H9 (cell line): ENCODE results near the gene MRPL20. TPM values are rescaled to one million over a fixed set of nuclear protein-coding genes. Genes with fewer than 3 reads are reported as not detected.

Source experiments
- DNase-seq: peaks from one replicate; pipeline ENCODE4 v3.0.0-alpha.2; 2017
- H2AFZ ChIP-seq: one replicate; pipeline ENCODE4 v1.6.1; 2013; ENCODE audit warnings: mild to moderate bottlenecking, low read length, control low read depth, moderate library complexity
- H2AK5ac ChIP-seq: 2 replicates; pipeline ENCODE4 v1.6.1; 2013; ENCODE audit warnings: low read length, control low read depth, mixed read lengths; ENCODE audit not compliant: insufficient read length
- H2BK120ac ChIP-seq: one replicate; pipeline ENCODE4 v1.6.1; 2013; ENCODE audit warnings: low read depth, mild to moderate bottlenecking, low read length, control low read depth, inconsistent platforms; ENCODE audit not compliant: poor library complexity, severe bottlenecking
- H2BK12ac ChIP-seq: 2 replicates; pipeline ENCODE4 v1.6.1; 2013; ENCODE audit warnings: low read length, control low read depth, mixed read lengths, low read depth; ENCODE audit not compliant: insufficient read length
- H2BK15ac ChIP-seq: 2 replicates; pipeline ENCODE4 v1.6.1; 2013; ENCODE audit warnings: low read depth, low read length, control low read depth
- H2BK20ac ChIP-seq: one replicate; pipeline ENCODE4 v1.6.1; 2013; ENCODE audit warnings: low read depth, mild to moderate bottlenecking, low read length, control low read depth, inconsistent platforms; ENCODE audit not compliant: poor library complexity, severe bottlenecking
- H2BK5ac ChIP-seq: 2 replicates; pipeline ENCODE4 v1.6.1; 2013; ENCODE audit warnings: low read length, control low read depth, mixed read lengths; ENCODE audit not compliant: insufficient read length
- H3K14ac ChIP-seq: 2 replicates; pipeline ENCODE4 v1.6.1; 2013; ENCODE audit warnings: low read length, control low read depth; ENCODE audit not compliant: insufficient read depth
- H3K18ac ChIP-seq: 2 replicates; pipeline ENCODE4 v1.6.1; 2013; ENCODE audit warnings: low read depth, mild to moderate bottlenecking, mixed read lengths, low read length, control low read depth; ENCODE audit not compliant: insufficient read length
- H3K23ac ChIP-seq: 2 replicates; pipeline ENCODE4 v1.6.1; 2013; ENCODE audit warnings: low read length, control low read depth, mixed read lengths, low read depth; ENCODE audit not compliant: insufficient read length
- H3K23me2 ChIP-seq: 2 replicates; pipeline ENCODE4 v1.6.1; 2013; ENCODE audit warnings: low read depth, mild to moderate bottlenecking, mixed read lengths, low read length, control low read depth; ENCODE audit not compliant: insufficient read length, poor library complexity, severe bottlenecking
- H3K27ac ChIP-seq: 2 replicates; pipeline ENCODE4 v1.5.1; 2013; ENCODE audit warnings: low read length, control low read depth, mixed read lengths, low read depth; ENCODE audit not compliant: insufficient read length
- H3K27me3 ChIP-seq: 2 replicates; pipeline ENCODE4 v1.6.1; 2013; ENCODE audit warnings: low read length, control low read depth, inconsistent platforms; ENCODE audit not compliant: insufficient read depth
- H3K4ac ChIP-seq: 2 replicates; pipeline ENCODE4 v1.6.1; 2013; ENCODE audit warnings: low read depth, mild to moderate bottlenecking, control low read depth, inconsistent platforms, low read length, moderate library complexity
- H3K4me1 ChIP-seq: 2 replicates; pipeline ENCODE4 v1.6.1; 2013; ENCODE audit warnings: low read length, control low read depth, inconsistent platforms; ENCODE audit not compliant: insufficient read depth
- H3K4me2 ChIP-seq: 2 replicates; pipeline ENCODE4 v1.6.1; 2013; ENCODE audit warnings: low read length, control low read depth, mixed read lengths; ENCODE audit not compliant: insufficient read length, insufficient read depth
- H3K56ac ChIP-seq: 2 replicates; pipeline ENCODE4 v1.6.1; 2013; ENCODE audit warnings: low read depth, mild to moderate bottlenecking, mixed read lengths, low read length, control low read depth; ENCODE audit not compliant: insufficient read length
- H3K79me1 ChIP-seq: 2 replicates; pipeline ENCODE4 v1.6.1; 2013; ENCODE audit warnings: low read depth, mild to moderate bottlenecking, moderate library complexity, low read length, control low read depth, inconsistent platforms; ENCODE audit not compliant: insufficient read depth, poor library complexity, severe bottlenecking
- H3K79me2 ChIP-seq: 2 replicates; pipeline ENCODE4 v1.6.1; 2013; ENCODE audit warnings: low read length, control low read depth, inconsistent platforms; ENCODE audit not compliant: insufficient read depth
- H3K9ac ChIP-seq: 2 replicates; pipeline ENCODE4 v1.6.1; 2013; ENCODE audit warnings: low read length, control low read depth, mixed read lengths; ENCODE audit not compliant: insufficient read length; ENCODE audit errors: extremely low read depth
- H3K9me3 ChIP-seq: one replicate; pipeline ENCODE4 v1.6.1; 2013; ENCODE audit warnings: low read depth, low read length, inconsistent platforms; ENCODE audit not compliant: control insufficient read depth
- H3T11ph ChIP-seq: one replicate; pipeline ENCODE4 v1.6.1; 2013; ENCODE audit warnings: mild to moderate bottlenecking, low read length, control low read depth, inconsistent platforms
- H4K20me1 ChIP-seq: one replicate; pipeline ENCODE4 v1.6.1; 2013; ENCODE audit not compliant: control insufficient read depth, insufficient read length, insufficient read depth
- H4K5ac ChIP-seq: 2 replicates; pipeline ENCODE4 v1.6.1; 2013; ENCODE audit warnings: low read depth, mild to moderate bottlenecking, mixed read lengths, low read length, control low read depth; ENCODE audit not compliant: insufficient read length
- H4K8ac ChIP-seq: replicated peaks from 2 replicates; pipeline ENCODE4 v1.6.1; 2013; ENCODE audit warnings: low read length, control low read depth, mixed read lengths, low read depth; ENCODE audit not compliant: insufficient read length
- H4K91ac ChIP-seq: 2 replicates; pipeline ENCODE4 v1.6.1; 2013; ENCODE audit warnings: low read depth, mild to moderate bottlenecking, moderate library complexity, mixed read lengths, low read length, control low read depth; ENCODE audit not compliant: insufficient read length
- H3K27ac Mint-ChIP-seq, 3 experiments: 2 replicates in 2 of 3; 3 replicates in 1 of 3; pipeline ENCODE4 v1.8.0; 2020 to 2021; ENCODE audit warnings: mixed read lengths in 3 of 3, mild to moderate bottlenecking in 1 of 3, moderate library complexity in 1 of 3
- H3K27me3 Mint-ChIP-seq: 2 replicates; pipeline ENCODE4 v1.8.0; 2021; ENCODE audit warnings: low read depth, mild to moderate bottlenecking, moderate library complexity, mixed read lengths
- H3K36me3 Mint-ChIP-seq, 3 experiments: 2 replicates in 2 of 3; 3 replicates in 1 of 3; pipeline ENCODE4 v1.8.0; 2020 to 2021; ENCODE audit warnings: low read depth in 3 of 3, mixed read lengths in 3 of 3; ENCODE audit not compliant: insufficient read depth in 1 of 3
- H3K4me1 Mint-ChIP-seq, 2 experiments: 2 replicates each; pipeline ENCODE4 v1.8.0; 2020; ENCODE audit warnings: mixed read lengths in 2 of 2
- H3K4me3 Mint-ChIP-seq, 2 experiments: 2 replicates in 1 of 2; 3 replicates in 1 of 2; pipeline ENCODE4 v1.8.0; 2020 to 2021; ENCODE audit warnings: mild to moderate bottlenecking in 2 of 2, mixed read lengths in 2 of 2, moderate library complexity in 1 of 2
- H3K9me3 Mint-ChIP-seq, 2 experiments: 2 replicates in 1 of 2; 3 replicates in 1 of 2; pipeline ENCODE4 v1.8.0; 2020; ENCODE audit warnings: mild to moderate bottlenecking in 2 of 2, mixed read lengths in 2 of 2, moderate library complexity in 1 of 2
- WGBS: extraction: QIAGEN DNeasy Blood & Tissue Kit; methylation state at CpG from one replicate; pipeline ENCODE4 v1.1.7; 2013; ENCODE audit warnings: missing lambda C conversion rate, low lambda C conversion rate, mixed read lengths; ENCODE audit not compliant: insufficient read length; ENCODE audit errors: extremely low coverage; 5-methylcytosine and 5-hydroxymethylcytosine counted together
- total RNA-seq: library from RNA; stranded (reverse); gene quantifications from 2 replicates; pipeline ENCODE4 v1.2.1, GENCODE V29; 2021
- TF ChIP-seq, protein P1 (sequence below): fragments of 200-600 bp; sonication (generic); conservative IDR thresholded peaks from 3 replicates; pipeline ENCODE4 v1.8.0; 2021; ENCODE audit warnings: antibody characterized with exemption, mild to moderate bottlenecking

MRPL20 gene
- total RNA-seq, 1 experiment from 2014 or later: 162 TPM

- peaks cover 7 to 8% of the 10 kb centered on the region in 2 experiments for H3K4me1 Mint-ChIP-seq
- Histone ChIP-seq H2AFZ (no peak overlapping the region), H4K5ac (no peak overlapping the region), H3K18ac (no peak overlapping the region), H2AK5ac (no peak overlapping the region), H3K79me1 (no peaks in the 10 kb centered on the region), H4K20me1 (no peaks in the 10 kb centered on the region), H3K79me2 (peaks cover 2% of the 10 kb centered on the region; the same call in 1 of the 2 replicates), H2BK12ac (no peak overlapping the region), H3K27me3 (no peaks in the 10 kb centered on the region), H3K4ac (no peak overlapping the region), H3K23ac (no peak overlapping the region), H4K8ac (no peak overlapping the region), H3K23me2 (peaks cover 7% of the 10 kb centered on the region), H3K14ac (no peak overlapping the region), H2BK15ac (no peak overlapping the region), H4K91ac (no peak overlapping the region), H2BK120ac (no peak overlapping the region), H3K9me3 (no peaks in the 10 kb centered on the region), H3K4me1 (no peaks in the 10 kb centered on the region; the same call in 1 of the 2 replicates), H3K27ac (no peak overlapping the region), H3K9ac (no peak overlapping the region), H2BK20ac (no peak overlapping the region), H3K4me2 (no peak overlapping the region), H3T11ph (no peak overlapping the region), H2BK5ac (no peak overlapping the region), H3K56ac (no peak overlapping the region)
- no peak for DNase-seq
- H3K4me3 Mint-ChIP-seq: no peak overlapping the region
- H3K9me3 Mint-ChIP-seq: no peaks in the 10 kb centered on the region
- TF ChIP-seq, protein P1, sequence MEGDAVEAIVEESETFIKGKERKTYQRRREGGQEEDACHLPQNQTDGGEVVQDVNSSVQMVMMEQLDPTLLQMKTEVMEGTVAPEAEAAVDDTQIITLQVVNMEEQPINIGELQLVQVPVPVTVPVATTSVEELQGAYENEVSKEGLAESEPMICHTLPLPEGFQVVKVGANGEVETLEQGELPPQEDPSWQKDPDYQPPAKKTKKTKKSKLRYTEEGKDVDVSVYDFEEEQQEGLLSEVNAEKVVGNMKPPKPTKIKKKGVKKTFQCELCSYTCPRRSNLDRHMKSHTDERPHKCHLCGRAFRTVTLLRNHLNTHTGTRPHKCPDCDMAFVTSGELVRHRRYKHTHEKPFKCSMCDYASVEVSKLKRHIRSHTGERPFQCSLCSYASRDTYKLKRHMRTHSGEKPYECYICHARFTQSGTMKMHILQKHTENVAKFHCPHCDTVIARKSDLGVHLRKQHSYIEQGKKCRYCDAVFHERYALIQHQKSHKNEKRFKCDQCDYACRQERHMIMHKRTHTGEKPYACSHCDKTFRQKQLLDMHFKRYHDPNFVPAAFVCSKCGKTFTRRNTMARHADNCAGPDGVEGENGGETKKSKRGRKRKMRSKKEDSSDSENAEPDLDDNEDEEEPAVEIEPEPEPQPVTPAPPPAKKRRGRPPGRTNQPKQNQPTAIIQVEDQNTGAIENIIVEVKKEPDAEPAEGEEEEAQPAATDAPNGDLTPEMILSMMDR: no peak
- no CpG with 5 or more reads among the region's 26 CpGs for WGBS
- H3K36me3 Mint-ChIP-seq: peaks cover 0 to 9% (median 3%) of the 10 kb centered on the region in 3 experiments; a peak in 4 of 7 replicates
- H3K27ac Mint-ChIP-seq: peak overlapping the region in 1 of 3 experiments; percentile 49; a peak in 1 of 7 replicates
- H3K27me3 Mint-ChIP-seq: no peaks in the 10 kb centered on the region
These were observed 33.3 kb upstream of the MRPL20 start for GRCh38 chr1:1440262-1441001.
